T-helper 22 cell (primary cell): ENCODE results near the gene MYOCOS.

Source experiments
- DNase-seq: peaks from one replicate; pipeline ENCODE4 v3.0.0-alpha.2; 2020; ENCODE audit warnings: low read depth

Gene MYOCOS

DNA sequence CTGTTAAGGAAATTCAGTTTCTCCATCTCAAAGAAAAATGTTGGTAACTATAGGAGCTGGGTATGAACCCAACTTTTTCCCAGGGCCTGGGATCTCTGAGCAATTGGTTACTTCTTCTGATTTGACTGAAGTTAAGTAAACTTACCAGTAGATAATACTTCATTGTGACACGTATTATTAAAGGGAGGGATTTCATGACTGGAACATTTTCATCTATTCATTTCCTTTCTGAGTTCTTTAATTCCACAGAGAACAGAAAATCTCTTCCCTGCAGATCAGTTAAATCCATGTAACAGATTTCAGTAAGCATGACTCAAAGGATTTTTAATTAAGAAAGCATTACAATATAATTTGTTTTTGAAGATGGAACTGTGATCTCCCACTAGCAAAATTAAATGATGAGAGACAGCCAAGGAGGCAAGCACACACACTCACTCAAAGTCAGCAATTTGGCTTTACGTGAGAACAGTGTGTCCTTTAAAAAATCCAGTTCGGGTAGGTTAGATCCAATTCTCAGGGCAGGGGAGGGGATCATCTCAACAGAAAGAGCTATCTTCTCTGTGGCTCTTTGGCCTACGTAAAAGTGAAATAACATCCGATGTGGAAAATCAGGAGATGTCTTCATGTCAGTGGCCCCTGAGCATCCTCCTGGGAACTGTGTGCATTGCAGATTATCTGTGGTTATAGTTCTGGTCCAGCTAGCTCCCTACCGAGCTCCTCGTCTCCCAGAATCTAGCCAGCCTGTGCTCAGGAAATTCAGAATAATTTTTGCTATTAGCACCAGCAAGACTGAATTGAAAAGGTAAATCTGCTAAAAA, 41.2 kb downstream of the MYOCOS start:
- DNase-seq: no peak

DNA sequence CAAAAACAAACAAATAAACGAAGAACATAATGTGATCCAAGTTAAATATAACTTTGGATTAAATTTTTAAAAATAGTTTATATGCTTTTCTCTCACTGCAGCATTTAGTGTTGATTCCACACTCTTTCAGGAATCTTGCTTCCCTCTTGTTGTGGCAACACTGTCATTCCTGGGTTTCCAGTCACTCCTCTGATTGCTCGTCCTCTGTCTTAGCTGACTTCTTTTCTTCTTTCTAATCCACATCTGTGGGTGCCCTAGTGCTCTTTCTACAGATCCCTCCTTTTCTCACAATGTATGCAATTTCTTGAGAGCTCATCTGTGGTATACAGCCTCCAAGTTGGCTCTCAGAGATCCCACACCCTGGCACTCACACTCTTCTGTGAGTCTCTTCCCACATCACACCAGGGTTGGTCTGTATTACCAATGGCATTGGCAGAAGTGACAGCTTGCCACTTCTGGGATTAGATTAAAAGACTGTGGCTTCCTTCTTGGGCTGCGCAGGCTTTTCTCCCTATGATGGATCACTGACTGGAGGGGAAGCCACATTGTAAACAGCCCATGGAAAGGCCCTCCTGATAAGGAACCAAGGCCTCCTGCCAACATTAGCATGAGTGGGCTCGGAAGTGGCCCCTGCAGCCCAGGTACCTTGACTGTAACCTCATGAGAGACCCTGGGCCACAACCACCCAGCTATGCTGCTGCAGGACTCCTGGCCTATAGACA, 42.0 kb downstream of the MYOCOS start:
- DNase-seq: no peak

DNA sequence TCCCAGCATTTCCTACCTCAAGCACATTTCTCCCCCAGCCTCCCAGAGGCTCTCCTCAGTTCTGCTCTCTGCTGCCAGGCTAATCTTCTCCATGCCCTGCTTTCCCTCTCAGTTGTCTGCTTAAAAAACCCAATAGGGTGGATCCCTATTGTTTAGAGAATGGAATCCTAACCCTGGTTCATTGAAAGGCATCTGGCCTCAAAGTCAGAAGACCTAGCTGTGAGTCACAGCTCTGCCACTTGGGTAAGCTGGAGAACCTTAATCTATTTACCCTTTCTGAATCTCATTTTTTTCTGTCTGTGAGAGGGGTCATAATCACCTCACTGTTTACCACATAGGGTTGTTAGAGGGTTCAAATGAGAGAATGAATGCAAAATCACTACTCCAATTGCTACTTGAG, 42.9 kb downstream of the MYOCOS start:
- DNase-seq: no peak

DNA sequence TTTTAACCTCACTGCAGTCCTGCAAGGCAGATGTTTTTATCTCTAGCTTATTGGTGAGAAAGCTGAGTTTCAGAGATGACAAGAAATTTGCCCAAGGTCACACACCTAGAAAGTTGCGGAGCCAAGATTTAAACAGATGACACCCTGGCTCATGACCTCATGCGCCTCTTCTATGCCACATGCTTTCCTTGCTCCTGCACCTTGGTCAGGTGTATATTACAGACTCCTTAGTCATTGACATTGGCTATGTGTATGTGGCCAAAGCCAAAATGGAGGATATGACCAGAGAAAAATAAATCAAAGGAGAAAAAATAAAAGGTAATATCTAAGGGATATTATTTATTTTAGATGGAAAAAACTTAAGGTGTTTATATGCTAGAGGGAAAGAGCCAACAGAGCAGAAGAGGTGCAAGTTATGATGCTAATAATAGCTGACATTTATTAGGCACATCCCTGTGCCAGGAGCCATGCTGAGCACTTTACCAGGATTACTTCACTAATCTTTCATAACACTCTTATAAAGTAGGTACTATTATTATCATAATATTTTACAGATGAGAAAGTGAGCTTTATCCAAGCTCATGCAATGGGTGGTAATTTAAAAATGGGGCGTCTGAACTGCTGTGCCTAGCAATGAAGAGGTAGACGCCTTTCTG, 44.2 kb downstream of the MYOCOS start:
- no peak for DNase-seq

DNA sequence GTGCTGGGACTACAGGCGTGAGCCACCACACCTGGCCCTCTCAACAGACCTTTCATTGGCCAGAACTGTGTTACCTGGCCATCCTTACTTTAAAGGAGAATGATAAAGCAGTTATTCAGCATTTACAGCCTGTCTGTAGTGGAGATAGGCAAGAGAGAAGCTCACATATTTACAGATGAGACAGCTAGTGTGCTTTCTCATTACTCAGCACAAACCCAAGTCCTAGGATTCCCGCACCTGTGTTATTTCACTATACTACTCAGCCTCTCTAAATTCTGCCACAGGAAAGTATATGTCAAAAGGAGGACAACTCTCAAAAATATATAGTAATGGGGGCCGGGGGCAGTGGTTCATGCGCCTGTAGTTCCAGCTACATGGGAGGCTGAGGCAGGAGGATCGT, 46.3 kb downstream of the MYOCOS start:
- no peak for DNase-seq

DNA sequence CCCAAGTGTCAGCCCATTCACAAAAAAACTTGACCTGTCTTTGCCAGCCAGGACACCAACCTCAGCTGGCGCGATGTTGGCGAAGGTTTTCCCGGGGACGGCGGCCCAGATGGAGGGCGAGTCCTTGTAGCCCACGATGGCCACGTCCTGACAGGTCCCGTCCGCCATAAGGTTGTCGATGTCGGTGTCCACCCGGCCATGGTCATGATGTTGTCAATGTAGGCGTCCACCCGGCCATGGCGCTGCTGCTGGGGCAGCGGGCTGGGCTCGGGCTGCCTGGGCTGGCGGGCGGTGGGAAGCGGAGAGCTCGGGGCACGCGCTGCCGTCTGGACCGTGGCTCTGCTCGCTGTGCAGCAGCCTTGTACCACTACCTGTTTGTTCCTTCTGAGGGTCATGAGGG, 48.7 kb downstream of the MYOCOS start:
- no peak for DNase-seq

DNA sequence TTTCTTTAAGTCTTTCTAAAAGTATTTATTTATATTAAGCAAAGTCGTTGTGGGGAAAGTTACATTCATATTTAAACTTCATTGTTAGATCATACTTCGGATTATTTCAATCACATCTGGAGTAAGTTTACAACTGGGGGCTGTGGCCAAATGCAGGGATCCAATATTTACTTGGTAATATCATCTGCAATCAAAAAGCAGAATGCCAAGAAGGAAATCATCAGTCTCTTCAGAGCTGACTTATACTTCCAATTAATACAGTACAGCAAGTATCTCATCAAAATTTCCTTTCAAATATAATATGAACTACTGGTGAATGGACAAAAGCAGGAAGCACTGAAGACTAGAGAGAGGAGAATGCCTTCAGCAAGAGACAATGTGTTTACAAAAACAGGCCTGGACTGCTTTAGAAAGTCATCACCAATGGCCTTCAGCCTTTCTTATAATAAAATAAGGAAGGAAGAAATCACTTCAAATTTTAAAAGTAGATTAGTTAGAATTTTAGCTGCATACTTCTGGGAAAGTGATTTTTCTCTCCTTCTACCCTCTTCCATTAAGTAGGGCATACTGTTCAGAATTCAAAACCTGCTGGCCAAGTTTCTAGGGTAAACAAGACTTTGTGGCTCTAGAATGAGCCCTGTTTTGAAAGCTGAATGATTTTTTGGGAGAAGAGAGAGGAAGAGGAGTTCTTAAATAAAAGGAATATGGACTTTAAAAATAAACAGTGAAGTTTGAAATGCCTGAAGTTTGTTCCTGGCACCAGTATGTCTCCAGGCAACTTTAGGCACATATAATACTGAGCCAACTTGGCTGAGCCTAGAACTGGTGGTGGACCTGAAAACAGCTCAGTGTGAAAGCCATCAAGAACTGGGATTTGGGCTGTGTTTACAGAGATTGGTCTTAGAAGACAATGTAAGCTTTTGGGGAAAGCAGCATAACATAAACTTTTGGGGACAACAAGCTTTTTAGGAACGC, 52.7 kb downstream of the MYOCOS start:
- no peak for DNase-seq
